Stimulated activated CD8-positive, alpha-beta memory T cell treated with anti-CD3 and anti-CD28 coated beads, Interleukin-15, amount 100 ng/mL, for 1 hour (primary cell): ENCODE data around the gene PSORS1C1.
"Not testable (repeated sequence)": the region's sequence is repeated elsewhere in the genome, so short reads cannot be mapped to it uniquely, and the experiment has no call there.

Experiments used
- DNase-seq: peaks from one replicate; pipeline ENCODE4 v3.0.0-alpha.2; 2020; ENCODE audit warnings: low read depth

Gene PSORS1C1

GRCh38 chr6:31178143-31179041 is 63.8 kb downstream of the PSORS1C1 start:
- no peak for DNase-seq

DNA sequence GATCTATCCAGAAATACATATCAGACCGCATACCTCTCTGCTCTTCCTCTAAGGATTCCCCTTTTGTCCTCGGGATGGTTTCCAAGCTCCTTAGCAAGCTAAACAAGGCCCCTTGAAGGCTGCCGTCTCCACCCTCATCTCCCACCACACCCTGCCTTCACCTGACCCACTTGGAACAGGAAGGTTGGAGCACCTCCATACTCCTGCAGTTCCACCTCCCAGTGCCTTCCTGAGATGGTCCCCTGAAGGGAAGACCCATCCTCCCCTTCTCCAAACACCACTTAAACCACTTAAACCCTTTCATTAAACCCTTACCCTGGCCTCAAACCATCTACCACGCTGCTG is 64.4 kb downstream of the PSORS1C1 start:
- DNase-seq, result no peak

GRCh38 chr6:31179896-31180295 is 65.3 kb downstream of the PSORS1C1 start:
- DNase-seq, result no peak

DNA sequence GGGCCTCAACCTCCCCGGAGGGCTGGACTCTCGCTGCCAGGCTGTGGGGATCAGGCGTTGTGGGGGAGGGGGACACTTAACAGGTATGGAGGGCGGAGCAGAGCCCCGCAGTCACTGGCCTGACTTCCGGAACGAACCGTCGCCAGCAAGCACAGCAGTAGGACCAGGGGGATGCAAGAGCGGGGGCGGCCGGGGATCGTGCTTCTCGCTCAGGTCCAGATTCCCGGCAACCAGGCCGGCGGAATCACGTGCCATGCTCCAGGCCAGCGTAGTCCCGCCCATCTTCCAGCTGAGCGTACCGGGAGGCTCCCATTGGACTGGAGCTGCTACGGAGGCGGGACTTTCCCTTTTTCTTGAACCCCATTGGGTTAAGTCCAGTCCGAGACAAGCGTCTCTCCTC is 65.9 kb downstream of the PSORS1C1 start:
- no peak for DNase-seq

GRCh38 chr6:31183287-31183686 is 68.7 kb downstream of the PSORS1C1 start:
- DNase-seq, result not testable (repeated sequence)

DNA sequence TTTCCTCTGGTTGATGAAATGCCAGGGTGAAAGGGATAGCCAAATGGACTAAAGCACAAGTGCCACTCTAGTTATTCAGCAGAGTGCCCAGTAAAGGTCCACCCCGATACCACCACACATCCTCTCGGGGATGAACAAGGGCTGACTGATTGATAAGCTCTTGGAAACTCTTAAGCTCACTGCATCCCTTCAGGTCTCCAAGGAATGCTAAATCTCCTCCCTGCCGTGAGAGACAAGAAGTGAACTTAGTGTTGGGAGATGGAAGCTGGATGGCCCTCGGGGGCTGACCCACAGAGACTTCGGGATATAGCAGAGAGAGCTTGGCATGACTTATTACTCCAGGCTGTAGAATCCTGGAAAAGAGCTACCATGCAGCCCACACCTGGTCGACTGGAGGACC is 69.3 kb downstream of the PSORS1C1 start:
- not testable (repeated sequence) for DNase-seq

DNA sequence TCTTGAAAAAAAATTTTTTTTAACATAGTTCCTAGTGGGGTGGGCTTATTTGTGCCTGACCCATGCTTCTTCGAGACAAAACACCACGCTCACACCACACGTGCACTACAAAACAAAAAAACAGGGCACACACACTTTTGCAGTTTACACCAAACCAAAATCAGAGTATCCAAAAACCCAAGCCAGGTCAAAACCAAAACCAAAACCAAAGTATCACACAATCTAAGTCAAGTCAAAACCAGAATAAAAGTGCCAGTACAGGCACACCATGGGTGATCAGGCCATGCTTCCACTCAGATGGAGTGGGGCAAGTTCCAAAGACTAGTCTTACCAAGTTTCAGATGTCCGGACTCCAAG is 71.1 kb downstream of the PSORS1C1 start:
- DNase-seq, result not testable (repeated sequence)

GRCh38 chr6:31186052-31186734 is 71.6 kb downstream of the PSORS1C1 start:
- DNase-seq, result no peak

- no peak for DNase-seq
Measured at GRCh38 chr6:31187780-31188194, 73.2 kb downstream of the PSORS1C1 start.

DNA sequence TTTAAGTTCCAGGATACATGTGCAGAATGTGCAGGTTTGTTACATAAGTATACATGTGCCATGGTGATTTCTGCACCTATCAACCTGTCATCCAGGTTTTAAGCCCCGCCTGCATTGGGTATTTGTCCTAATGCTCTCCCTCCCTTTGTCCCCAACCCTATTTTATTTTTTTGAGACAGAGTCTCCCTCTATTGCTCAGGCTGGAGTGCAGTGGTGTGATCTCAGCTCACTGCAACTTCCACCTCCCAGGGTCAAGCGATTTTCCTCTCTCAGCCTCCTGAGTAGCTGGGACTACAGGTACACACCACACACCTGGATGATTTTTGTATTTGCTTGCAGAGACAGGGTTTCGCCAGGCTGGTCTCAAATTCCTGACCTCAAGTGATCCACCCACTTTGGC is 74.6 kb downstream of the PSORS1C1 start:
- not testable (repeated sequence) for DNase-seq
